Measurements from ENCODE around the gene LHFPL2.

The LHFPL2 gene

DNA sequence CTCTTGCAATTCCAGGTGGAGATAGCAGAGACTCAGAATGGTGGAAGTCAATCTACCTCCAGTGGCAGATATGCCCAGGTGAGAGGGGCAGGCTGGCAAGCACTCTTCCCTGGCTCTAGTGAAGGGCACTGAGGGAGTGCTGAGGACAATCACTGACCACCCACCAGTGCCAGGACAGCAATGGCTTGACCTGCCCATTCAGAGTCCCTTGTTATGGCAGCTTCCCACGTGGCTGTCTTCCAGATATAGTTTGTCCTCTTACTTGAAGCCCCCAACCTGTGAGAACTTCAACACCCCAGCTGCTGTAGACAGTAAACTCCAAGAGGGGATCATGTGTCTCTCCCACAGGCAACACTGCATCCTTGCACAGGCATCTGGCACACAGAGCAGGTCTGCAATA is 104.7 kb downstream of the LHFPL2 start:
- no peak for DNase-seq (ENCODE audit: low read depth)

DNA sequence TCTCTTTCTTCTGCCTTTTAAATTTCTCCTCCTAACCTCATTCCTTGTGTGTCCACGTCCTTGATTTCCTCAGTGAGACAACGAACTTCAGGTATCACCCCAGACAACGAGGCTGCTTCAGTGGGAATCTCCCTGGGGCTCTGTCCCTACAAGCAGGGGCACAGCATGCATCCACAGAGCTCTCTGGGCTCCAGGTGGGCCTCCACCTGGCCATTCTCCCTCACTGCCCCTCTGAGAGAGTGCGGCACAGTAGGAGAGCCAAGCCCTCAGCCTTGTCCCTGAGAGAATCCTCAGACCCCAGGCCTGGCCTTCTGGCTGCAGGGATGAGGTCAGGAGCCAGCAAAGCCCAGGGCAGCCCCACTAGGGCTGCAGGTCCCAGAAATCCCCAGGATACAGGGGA is 105.3 kb downstream of the LHFPL2 start:
- no peak for DNase-seq (ENCODE audit: low read depth)

DNA sequence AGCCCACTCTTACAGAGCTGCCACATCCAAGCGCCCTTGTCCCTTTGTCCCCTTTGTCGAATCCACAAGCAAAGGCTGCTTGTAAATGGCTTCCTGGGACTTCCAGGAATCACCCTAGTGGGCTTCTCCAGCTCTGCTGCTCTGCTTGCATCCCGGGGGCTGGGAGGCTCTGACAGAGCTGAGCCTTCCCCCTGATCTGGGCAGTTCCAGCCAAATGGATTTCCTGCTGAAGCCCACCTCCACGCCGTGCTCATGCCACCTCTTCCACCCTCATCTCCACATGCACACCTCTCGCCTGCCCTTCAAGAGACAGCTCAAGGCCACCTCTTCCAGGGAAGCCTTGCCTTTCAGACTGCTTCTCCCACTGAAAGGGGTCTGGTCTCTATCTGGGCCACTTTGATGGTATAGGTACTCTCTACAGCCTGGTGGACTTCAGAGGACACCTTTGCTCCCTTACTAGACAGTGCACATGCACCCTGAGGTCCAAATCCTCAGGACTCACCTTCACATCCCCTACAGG is 106.2 kb downstream of the LHFPL2 start:
- DNase-seq (ENCODE audit: low read depth), result no peak

DNA sequence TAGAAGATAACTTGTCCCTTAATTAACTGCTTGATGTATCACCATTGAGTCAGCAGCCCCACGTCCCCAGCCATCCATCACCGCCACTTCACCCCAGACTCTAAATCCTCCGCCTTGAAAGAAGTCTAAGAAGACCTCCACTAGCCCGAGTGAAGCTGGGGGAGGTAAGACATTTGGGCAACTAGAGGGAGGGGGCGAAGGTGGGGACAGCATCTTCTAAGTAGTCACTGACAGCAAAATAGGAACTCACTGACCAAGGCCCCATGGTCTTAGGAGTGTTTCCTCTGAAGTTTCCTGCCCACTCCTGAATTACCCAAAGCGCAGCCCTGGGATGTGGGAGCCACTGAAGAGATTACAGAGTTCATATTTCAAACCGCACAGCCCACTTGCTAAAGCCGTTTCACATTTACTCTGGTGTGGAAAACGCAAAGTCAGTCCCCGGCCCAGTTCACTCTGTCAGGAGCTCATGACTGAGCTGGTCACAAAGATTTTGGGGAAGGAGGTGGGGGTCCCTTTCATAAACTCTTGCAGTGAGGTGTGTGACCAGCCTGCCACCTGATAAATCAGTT is 107.4 kb downstream of the LHFPL2 start:
- DNase-seq (ENCODE audit: low read depth), result no peak

DNA sequence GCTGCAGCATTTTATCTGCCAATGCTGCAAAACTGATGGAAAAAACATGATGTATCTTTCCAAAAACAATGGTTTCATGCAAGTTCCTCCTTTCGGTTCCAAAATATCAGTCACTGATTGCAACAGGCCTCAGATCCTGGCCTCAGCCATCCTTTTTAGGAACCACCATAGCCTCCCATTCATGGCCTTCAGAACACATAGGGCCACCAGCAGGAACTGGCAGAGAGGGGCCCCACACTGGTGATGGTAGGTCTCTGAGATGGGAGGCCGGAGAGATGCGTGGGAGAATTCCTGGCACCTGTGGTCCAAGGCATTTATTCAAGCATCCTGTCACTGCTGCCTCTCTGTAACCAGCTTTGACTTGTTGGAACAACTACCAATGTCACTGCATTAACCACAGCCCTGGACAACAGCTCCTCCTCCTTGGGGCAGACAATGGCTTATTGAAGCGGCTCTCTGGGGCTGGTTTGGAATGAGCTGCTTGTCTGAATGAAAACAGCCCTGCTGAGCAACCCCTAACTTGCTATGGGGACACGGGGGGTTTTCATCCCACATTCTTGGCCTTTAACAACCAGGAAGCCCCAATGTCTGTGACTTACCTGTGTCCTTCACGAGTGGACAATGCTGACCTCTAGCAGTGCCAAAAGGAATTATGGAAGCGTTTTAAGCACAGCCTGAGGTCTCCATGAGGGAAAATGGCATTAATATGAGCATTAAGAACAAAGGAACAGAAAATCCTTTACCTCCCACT is 108.1 kb downstream of the LHFPL2 start:
- DNase-seq (ENCODE audit: low read depth), result no peak

DNA sequence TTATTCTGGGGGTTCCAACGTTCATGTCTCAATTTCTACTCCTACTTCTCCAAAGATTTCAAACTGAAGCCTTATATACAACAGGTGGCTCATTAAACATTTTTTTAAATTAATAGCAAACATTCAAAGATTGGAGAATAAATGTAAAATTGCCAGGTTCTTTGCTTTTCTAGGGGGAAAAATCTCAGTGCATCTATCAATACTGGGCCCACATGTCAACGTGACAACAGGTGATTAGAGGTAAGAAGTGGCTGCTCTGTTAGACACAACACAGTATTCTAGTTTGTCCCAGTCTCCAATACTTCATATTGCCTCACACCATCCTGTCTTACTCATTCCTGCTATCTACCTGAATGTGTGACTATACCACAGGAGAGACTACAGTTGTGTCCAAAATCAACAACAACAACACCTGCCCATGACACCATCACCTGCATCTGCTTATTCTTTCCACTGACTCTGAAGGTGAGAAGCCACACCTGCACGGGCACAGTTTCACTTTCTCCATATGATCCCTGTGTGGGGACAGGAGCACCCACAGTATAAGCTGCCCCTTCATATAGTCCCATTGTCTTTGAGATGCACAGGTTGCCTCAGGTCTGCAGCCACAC is 110.2 kb downstream of the LHFPL2 start:
- DNase-seq (ENCODE audit: low read depth), result no peak

DNA sequence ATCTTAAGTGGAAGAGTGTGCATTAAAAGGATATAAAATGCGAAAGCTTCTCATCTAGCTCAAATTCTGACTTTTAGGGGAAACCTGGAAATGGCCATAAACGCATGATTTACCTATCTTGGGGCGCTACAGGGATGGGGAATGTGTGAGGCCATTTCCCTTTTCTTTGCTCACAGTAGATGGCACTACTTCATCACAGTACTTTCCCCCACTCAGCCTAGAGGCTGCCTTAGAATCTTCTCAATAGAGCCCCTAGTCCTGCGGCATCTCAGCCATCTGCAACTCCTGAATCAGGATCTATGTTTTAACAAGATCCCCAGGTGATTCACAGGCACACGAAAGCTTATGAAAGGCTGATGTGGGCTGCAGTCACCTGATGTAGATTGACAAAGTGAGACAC is 110.8 kb downstream of the LHFPL2 start:
- no peak for DNase-seq (ENCODE audit: low read depth)

DNA sequence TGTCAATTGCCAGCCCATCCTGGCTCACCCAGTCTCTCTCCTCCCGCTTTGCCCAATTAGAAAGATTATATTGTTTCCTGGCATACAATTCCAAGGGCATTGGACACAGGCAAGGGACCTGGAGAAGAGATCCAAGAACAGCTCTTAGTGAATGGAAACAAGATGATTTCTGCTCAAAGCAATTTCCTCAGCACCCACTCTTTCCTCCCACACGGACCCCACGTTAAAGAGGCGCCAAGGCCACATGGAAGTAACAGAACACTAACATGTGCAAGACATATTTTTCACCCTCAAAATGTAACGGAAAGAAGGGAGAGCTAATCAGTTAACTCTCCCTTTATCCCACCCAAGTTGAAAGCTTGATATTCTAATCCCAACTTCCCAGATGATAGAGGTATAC is 111.2 kb downstream of the LHFPL2 start:
- DNase-seq (ENCODE audit: low read depth), result no peak

DNA sequence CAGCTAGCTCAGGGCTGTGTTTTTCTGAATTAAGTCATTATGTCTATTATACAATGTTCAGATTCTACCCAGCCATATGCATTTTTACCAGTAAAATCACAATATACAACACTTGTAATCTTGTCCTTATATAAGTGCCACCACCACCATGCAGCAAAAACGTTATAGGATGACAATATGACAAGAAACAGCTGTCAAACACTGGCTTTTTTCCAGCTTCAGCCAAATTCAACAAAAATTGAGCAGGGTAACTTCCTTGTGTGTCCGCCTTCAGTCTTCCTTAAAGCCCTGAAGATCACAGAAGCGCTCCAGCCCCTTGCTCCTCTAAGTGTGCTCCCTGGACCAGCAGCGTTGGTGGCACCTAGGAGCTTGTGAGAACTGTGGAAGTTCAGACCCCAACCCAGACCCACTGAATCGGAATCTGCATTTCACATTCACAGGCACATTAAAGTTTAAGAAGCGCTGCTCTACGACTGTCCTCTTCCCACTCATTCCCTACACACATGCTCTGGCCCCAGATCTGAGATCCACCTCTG is 111.8 kb downstream of the LHFPL2 start:
- DNase-seq (ENCODE audit: low read depth), result no peak

DNA sequence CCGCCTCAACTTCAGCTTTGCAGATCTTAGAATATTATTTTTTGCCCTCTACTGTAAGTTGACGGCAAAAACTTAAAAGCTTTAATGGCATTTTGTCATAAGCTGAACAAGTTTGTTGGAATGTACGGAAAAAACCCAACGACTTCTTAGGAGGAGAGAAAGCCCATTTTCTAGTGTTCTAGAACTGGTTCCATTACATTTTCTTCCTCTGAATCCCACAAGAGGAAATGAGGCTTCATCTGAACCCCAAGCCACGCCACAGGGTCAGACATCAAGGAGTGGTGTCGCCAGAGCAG is 113.7 kb downstream of the LHFPL2 start:
- DNase-seq (ENCODE audit: low read depth), result no peak

DNA sequence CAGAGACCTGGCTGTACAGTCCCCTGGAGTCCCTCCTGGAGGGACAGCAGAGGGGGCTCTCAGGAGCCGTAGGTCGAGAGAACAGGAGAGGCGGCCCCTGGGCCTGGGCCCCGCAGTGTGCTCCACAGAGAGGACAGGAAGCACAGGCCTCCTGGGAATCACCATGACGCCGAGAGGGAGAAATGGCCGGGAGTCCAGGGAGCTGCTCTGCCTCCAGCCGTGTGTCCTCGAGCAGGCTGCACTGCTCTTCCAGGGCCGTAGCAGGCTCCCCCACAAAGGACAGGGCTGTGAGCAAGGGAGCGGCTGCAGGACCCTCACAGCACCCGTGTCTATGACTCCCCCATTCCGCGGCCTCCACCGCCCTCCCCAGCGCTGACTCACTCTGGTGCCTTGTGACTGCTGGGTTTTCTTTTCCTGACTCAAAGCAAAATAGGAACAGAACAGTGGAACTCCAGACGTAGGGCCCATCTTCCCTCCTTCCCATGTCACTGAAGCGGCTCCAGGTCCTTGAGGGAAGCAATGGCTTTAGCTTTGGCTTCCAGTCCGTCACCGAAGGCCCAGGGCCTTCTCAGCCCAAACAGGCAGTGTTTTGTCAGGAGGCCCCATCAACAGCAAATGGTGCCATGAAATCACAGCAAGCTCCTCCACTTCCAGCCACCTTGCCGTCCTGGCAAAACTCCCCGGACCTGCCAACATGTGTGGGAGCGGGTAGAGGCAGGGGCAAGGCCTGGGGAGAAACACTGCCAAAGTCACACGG is 114.2 kb downstream of the LHFPL2 start:
- no peak for DNase-seq (ENCODE audit: low read depth)

DNA sequence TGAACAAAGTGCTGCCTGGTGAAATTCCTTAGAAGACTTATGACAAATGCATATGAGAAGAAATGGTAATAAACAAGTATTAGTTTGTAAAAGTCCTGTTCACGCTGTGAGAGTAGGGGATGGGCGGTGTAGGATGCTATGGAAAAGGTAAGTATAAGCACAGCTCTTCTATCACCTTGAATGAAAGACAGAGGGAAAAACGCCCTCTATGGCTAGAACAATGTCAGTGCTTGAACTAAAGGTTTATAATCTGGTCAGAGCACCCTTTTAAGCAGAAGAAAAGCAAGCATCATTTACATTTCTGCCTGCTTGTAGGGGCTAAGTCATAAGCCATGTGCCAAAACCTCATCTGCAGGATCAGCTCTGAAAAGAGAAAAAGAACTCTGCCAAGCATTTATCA is 115.2 kb downstream of the LHFPL2 start:
- no peak for DNase-seq (ENCODE audit: low read depth)

DNA sequence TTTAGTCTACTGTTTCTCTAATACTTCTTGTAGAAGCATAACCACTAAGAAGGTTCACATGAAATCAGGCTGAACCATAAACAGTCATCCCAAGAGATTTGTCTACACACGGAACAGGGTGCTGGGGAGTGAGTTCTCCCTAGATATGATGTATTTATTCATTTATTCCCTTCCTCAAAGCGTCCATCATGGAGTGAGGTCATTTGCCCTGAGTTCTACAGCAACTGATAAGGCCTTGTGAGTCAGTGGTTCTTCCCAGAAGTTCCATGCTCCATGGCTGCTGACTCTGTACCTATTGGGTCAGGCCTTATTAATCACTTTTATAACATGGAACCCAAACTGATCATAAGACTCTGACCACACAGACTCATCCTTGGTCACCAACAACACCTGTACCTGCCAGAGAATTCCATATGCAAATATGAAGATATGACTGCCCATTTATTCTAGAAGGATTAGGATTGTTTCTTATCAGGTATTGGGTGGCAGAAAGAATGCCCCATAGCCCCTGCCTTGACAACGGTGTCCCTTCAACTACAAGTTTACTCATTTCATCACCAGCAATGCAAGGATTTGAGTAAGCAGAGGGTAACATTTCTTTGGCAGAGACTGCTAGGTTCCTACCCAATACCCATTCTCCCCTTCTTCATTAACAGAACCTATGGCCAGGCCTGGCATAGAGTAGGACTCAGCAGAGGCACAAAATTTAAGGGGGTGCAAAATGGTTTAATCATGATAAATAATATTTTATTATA is 118.1 kb downstream of the LHFPL2 start:
- no peak for DNase-seq (ENCODE audit: low read depth)

DNA sequence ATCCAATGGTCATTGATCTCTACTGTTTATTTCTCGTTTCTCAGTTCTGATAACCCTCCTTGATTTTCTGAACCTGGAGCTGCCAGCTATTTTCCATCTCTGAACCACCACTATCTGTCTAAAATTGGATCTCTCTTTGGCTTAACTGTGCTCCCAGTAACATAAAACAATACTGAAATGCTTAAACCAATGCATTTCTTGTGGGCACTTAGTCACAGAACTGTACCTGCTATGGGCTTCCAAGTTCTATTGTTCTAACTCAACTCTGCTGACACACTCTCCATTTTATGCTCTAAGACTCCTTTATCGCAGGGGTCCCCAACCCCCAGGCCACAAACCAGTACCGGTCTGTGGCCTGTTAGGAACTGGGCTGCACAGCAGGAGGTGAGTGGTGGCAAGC is 120.6 kb downstream of the LHFPL2 start:
- DNase-seq (ENCODE audit: low read depth), result no peak

DNA sequence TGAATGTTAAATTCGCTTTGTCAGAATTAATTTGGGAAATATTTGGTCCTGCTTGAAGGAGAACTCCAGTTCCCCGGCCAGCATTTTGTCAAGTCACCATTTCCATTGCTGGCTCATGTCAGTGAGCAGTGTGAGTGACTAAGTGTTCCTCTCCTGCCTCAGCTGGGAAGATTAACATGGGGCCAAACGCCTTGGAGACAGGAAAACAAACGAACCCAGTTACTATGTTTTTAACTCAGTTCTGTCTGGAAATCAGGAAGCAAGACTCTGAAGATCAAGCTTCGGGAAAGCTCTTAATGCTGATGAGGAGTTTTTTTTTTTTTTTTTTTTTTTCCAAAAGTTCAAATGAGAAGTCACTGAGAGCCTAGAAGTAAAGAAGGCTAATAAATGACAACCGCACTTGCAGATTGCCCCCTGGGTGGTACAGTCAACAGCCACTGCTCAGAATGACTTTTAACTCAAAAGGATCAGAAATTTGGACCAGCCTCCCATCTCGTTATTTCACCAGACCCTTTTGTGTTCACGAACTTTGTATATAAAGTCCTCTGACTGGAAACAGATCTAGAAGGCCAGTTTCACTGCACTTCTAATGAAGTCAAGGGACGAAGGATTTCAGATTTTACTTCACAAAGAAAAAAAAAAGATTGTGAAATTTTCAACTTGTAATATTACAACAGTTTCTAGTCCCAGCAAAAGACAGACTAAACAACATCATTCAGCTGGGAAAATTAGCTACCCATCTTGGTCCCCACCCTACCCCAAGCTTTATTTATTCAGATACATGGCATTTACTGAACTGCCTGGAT is 121.3 kb downstream of the LHFPL2 start:
- DNase-seq (ENCODE audit: low read depth), result peak; percentile 94

DNA sequence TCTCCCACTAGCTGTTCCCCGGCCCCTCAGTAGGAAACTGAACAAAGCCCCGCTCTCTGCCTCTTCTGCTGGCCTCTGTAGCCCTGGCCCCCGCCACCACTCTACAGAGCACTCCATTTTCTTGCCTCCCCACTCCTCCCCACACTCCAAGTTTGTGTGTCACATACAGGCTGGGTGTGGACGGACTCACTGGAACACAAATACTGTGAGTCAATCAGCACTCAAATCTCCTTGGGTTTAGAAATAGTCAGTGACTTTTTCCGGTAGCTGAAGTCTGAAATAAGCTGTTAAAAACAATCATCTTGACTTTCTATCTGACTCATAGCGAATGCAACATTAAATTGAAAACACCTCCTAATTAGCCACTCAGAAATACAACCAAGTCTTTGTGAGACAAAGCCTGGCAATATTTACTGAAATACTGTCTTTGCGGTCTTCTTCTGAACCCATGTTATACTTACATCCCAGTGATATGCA is 122.5 kb downstream of the LHFPL2 start:
- DNase-seq (ENCODE audit: low read depth), result peak; percentile 79

DNA sequence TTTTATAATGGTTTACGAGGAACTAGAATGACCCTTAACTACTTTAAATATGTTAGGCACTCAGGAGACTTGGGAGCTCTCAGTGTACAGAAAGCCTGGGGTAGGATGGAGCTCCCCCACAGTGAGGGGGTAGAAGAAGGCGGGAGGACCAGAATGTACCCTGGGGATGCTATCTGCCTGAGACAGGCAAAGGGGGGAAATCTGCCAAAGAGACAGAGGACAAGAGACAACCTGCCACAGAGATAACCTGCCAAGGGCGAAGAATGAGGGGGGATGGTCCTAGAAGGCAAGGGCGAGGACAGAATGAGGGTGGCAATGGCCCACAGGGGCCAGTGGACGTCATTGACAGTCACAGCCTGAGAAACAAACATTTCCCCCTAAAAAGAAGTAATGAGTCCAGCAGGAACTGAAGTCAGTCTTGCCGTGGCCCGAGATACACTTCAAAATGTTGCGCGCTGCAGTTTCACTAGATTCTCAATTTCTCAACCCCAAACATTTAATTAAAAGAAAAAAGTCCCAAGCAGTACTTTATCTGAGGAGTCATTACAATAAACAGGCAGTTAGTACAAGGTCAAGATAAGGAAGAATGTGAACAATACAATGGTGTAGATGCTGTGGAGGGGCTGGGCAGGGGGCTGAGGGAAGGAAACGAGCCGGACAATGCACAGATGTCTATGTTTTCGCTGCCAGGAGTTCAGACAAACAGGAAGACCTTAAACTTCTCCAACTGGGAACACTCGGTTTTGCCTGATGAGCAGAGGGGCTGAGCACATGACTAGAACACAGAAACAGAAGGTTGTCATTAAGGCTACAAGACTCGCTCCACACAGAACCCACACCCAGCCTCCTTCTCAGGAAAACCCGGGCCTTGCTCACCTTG is 125.0 kb downstream of the LHFPL2 start:
- no peak for DNase-seq (ENCODE audit: low read depth)

DNA sequence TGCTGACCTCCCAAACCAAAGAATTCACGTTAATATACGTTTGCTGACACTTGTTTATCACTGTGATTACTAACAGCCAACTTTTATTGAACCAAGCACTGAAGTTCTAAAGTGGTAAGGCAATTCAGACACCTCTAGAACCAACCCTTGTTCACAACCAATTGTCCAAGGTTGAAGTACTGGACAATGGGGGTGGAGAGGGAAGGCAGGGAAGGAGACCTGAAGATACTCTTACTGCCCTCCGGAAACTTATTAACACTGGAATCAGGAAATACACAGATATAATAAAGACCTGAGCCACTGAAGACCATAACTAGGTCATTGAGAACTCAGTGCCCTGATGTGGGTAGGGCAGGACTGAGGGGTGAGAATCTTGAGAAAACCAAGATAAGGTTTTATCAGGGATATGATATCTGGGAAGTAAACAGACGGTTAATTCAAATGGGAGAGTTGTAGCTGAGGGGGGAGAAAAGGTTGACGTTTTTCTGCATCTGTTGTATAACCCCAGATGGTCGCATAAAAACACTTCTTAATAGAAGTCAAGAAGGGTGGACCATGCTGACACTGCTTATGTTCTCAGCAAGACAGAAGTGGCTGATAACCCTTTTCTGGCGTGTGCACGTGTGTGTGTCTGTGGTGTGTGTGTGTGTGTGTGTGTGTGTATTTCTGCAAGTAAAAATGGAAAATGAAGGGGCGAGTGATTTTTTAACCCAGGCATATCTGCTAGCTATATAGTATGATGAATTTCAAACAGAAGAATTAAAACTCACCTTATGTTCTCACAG is 125.9 kb downstream of the LHFPL2 start:
- DNase-seq (ENCODE audit: low read depth), result no peak

DNA sequence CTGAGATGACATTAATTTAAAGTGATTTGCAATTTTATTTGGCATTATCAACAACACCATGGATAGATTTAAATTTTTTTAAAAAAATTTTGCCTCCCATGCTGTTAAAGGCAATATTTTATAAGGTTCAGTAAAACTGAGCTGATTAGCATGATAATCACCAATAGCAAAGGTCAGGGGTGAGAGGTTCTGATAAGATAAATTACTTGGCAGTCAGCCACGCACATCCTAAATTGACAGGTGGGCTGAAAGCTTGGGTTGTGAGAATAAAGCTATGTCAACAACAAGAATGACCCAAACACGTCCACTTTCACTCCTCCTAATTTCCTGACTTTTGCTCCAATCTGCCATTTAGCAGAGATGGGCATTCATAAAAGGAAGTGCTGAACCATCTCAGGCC is 127.1 kb downstream of the LHFPL2 start:
- no peak for DNase-seq (ENCODE audit: low read depth)
